T-helper 1 cell treated with Interleukin-12 subunit alpha and Interleukin-12 subunit beta and Interleukin-4 antibody, amounts not matched to agents 30 μg/mL and 1 μg/mL, for 36 hours (primary cell): ENCODE data around the gene PDLIM1.

ENCODE experiments used
- H3K27ac Mint-ChIP-seq: one replicate; pipeline ENCODE4 v1.8.0; 2021; ENCODE audit warnings: mild to moderate bottlenecking, mixed read lengths
- H3K27me3 Mint-ChIP-seq: one replicate; pipeline ENCODE4 v1.8.0; 2021; ENCODE audit warnings: low read depth, mixed read lengths
- H3K36me3 Mint-ChIP-seq: one replicate; pipeline ENCODE4 v1.8.0; 2021; ENCODE audit warnings: low read depth, mixed read lengths
- H3K4me1 Mint-ChIP-seq: one replicate; pipeline ENCODE4 v1.8.0; 2021; ENCODE audit warnings: low read depth, mixed read lengths
- H3K4me3 Mint-ChIP-seq: one replicate; pipeline ENCODE4 v1.8.0; 2021; ENCODE audit warnings: mild to moderate bottlenecking, moderate library complexity, mixed read lengths
- H3K9me3 Mint-ChIP-seq: one replicate; pipeline ENCODE4 v1.8.0; 2021; ENCODE audit warnings: mixed read lengths

Gene PDLIM1

GRCh38 chr10:95305606-95306317, 15.0 kb upstream of the PDLIM1 start:
- Mint-ChIP-seq H3K4me1 (peaks cover 15% of the 10 kb centered on the region), H3K36me3 (no peaks in the 10 kb centered on the region), H3K27ac (no peak overlapping the region), H3K9me3 (no peaks in the 10 kb centered on the region), H3K27me3 (peaks cover 5% of the 10 kb centered on the region), H3K4me3 (no peak overlapping the region)

DNA sequence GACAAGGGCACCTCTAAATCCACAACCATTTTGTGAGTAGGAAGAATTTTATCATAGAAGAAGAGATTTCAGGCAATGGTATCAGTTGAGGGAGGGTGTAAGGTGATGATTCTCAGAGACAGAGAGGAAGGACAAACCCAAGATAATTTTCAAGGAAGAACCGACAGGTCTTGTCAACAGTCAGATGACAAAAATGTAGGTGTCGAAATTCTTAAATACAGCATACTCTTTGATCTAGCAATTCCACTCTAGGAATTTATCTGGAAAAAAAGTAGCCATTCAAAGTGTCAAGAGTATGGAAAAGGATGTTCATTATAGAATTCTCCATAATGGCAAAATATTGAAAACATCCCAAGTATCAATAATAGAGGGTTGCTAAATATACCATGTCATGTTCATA, 14.2 kb upstream of the PDLIM1 start:
- peaks cover 9% of the 10 kb centered on the region for H3K4me1 Mint-ChIP-seq
- H3K36me3 Mint-ChIP-seq = no peaks in the 10 kb centered on the region
- no peak overlapping the region for H3K4me3 Mint-ChIP-seq
- H3K27me3 Mint-ChIP-seq = peaks cover 5% of the 10 kb centered on the region
- H3K27ac Mint-ChIP-seq = no peak overlapping the region
- H3K9me3 Mint-ChIP-seq = no peaks in the 10 kb centered on the region

GRCh38 chr10:95304463-95304862, 13.7 kb upstream of the PDLIM1 start:
- H3K4me3 Mint-ChIP-seq = no peak overlapping the region
- peaks cover 7% of the 10 kb centered on the region for H3K4me1 Mint-ChIP-seq
- H3K27me3 Mint-ChIP-seq = peaks cover 5% of the 10 kb centered on the region
- no peaks in the 10 kb centered on the region for H3K9me3 Mint-ChIP-seq
- no peak overlapping the region for H3K27ac Mint-ChIP-seq
- H3K36me3 Mint-ChIP-seq = no peaks in the 10 kb centered on the region

- Mint-ChIP-seq H3K27ac (no peak overlapping the region), H3K4me1 (peaks cover 7% of the 10 kb centered on the region), H3K27me3 (peaks cover 5% of the 10 kb centered on the region), H3K9me3 (no peaks in the 10 kb centered on the region), H3K4me3 (no peak overlapping the region), H3K36me3 (no peaks in the 10 kb centered on the region)
These were observed 13.1 kb upstream of the PDLIM1 start for GRCh38 chr10:95303950-95304349.

DNA sequence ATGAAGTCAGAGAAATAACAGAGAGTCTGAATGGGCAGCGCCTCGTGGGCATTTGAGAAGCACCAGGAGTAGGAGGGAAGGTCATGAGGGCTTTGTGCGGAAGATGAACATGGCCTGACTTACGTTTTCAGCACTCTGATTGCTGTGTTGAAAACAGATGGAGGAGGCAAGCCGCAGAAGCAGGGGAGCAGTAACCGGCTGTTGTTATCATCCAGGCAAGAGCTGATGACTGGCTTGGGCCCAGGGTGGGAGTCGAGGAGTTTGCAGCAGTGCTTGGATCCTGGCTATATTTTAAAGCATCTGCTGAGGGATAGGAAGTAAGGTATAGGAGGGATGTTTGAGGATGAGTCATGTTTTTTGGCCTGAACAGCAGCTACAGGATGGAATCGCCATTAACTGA, 12.7 kb upstream of the PDLIM1 start:
- Mint-ChIP-seq H3K36me3 (no peaks in the 10 kb centered on the region), H3K4me3 (no peak overlapping the region), H3K9me3 (no peaks in the 10 kb centered on the region), H3K4me1 (peaks cover 4% of the 10 kb centered on the region), H3K27me3 (peaks cover 5% of the 10 kb centered on the region), H3K27ac (no peak overlapping the region)

DNA sequence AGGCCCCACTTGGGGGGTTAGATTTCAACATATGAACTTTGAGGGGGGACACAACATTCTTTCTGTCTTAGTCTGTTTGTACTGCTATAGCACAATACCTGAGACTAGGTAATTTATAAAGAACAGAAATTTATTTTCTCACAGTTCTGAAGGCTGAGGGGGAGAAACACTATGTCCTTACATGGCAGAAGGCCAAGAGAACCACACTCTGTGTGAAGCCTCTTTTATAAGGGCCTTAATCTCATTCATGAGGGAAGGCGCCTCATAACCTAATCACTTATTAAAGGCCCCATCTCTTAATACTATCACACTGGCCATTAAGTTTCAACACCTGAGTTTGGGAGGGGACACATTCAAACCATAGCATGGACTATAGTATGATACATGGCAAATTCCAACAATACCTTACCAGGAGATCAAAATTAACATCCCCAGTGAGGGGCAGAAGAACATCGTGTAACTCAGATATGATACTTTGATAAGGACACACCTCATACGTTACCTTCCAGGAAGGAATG, 9.3 kb upstream of the PDLIM1 start:
- Mint-ChIP-seq H3K36me3 (no peaks in the 10 kb centered on the region), H3K4me3 (no peak overlapping the region), H3K27me3 (no peaks in the 10 kb centered on the region), H3K27ac (no peak overlapping the region), H3K4me1 (peaks cover 8% of the 10 kb centered on the region), H3K9me3 (no peaks in the 10 kb centered on the region)

DNA sequence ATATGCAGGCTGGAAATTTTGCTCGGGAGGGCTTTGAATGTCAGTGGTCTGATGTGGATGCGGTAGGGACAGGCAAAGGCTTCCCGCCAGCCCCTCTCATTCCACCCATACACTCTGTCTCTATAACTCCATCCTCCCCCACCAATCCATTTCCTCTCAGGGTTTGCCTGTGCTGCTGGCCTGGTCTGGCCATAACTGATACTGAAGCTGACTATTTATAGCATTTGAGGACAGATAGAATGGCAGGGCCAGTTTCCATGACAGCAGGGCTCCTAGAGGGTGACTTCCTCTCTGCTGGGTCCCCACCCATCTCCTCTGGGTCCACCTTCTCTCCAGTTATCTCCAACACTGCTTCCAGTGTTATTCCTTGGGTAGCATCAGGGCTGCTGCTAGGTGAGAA, 6.6 kb upstream of the PDLIM1 start:
- no peak overlapping the region for H3K4me3 Mint-ChIP-seq

GRCh38 chr10:95296764-95297163, 6.0 kb upstream of the PDLIM1 start:
- Mint-ChIP-seq H3K36me3 (no peaks in the 10 kb centered on the region), H3K27ac (no peak overlapping the region), H3K9me3 (no peaks in the 10 kb centered on the region), H3K4me1 (peaks cover 23% of the 10 kb centered on the region), H3K4me3 (no peak overlapping the region), H3K27me3 (peaks cover 13% of the 10 kb centered on the region)

More for the DNA sequence above, 6.6 kb upstream of the PDLIM1 start:
- Mint-ChIP-seq H3K27me3 (peaks cover 11% of the 10 kb centered on the region), H3K27ac (no peak overlapping the region), H3K36me3 (no peaks in the 10 kb centered on the region), H3K9me3 (no peaks in the 10 kb centered on the region), H3K4me1 (peaks cover 23% of the 10 kb centered on the region)

DNA sequence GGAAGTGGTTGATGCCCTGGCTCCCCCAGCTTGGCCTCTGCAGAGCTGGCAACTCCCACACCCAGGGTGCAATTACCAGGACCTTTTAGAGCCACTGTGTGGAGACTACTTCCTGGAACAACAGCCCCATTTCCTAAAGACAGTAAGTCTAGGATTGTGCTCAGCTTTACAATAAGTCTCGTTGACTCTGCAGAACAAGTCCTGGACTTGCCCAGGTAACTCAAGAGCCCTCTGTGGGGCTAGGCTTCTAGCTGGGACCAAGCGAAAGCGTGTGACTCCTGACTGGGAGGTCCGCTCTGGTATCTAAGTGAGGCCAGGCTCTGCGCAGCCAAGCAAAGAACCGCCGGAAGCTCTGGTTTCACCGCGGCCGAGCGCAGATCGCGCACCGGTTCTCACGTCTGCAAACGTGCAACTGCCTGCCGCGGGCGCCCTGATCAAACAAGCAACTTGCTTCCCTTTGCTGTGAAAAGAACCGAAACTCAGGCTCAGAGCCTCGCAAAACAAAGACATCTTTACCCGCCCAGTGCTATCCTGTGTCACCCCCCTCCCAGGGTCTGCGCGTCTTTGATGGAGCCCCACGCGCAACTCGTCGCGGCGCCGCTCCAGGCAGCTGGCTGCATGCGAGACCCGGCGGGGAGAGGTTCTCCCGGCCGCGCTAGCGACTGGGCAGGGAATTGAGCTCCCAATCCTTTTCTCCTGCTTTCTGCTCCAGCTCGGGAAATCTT, 4.4 kb upstream of the PDLIM1 start:
- H3K4me3 Mint-ChIP-seq = peak overlapping the region; percentile 59
- peaks cover 21% of the 10 kb centered on the region for H3K27me3 Mint-ChIP-seq
- H3K9me3 Mint-ChIP-seq = no peaks in the 10 kb centered on the region
- no peaks in the 10 kb centered on the region for H3K36me3 Mint-ChIP-seq
- peaks cover 27% of the 10 kb centered on the region for H3K4me1 Mint-ChIP-seq
- peak overlapping the region; percentile 85 for H3K27ac Mint-ChIP-seq

GRCh38 chr10:95293631-95294030, 2.8 kb upstream of the PDLIM1 start:
- H3K36me3 Mint-ChIP-seq = no peaks in the 10 kb centered on the region
- H3K9me3 Mint-ChIP-seq = no peaks in the 10 kb centered on the region
- H3K4me1 Mint-ChIP-seq = peaks cover 30% of the 10 kb centered on the region
- no peak overlapping the region for H3K4me3 Mint-ChIP-seq
- H3K27me3 Mint-ChIP-seq = peaks cover 32% of the 10 kb centered on the region
- peak overlapping the region; percentile 34 for H3K27ac Mint-ChIP-seq

DNA sequence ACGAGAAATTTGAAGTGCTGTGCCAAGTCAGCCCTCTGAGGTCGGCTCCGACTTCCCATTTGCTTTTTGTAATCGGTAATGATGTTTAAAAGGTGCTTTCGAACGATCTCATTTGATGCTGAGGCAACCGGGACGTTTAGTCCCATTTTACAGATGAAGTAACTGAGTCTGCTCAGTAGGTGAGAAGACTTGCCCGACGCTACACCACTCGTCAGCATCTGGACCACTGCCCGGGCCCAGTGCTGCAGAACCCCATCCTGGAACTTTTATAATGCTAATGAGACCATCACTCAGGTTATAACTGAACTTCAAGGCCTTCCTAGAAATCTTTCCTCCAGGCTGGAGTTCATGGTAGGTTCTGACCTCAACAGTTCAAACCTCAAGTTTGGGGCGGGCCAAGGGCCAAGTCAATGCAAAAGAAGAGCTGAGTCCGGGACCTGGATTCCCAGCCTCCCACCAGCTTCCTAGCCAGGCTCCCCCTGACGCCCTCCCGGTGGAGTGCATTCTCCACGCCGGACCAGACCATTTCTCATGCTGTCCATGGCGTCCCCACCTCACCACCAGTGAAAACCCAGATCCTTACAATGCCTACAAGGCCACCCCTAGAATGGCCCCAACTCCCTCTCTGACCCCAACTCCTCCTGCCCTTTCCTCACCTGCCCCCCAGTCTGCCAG, 699 bp upstream of the PDLIM1 start:
- Mint-ChIP-seq H3K36me3 (no peaks in the 10 kb centered on the region), H3K4me1 (peaks cover 33% of the 10 kb centered on the region), H3K27ac (peak overlapping the region; percentile 64), H3K27me3 (peaks cover 49% of the 10 kb centered on the region), H3K9me3 (no peaks in the 10 kb centered on the region), H3K4me3 (peak overlapping the region; percentile 78)

- no peak overlapping the region for H3K27ac Mint-ChIP-seq
These were observed 832 bp downstream of the PDLIM1 start for GRCh38 chr10:95289921-95290421.

GRCh38 chr10:95289003-95289920, 1.5 kb downstream of the PDLIM1 start:
- Mint-ChIP-seq H3K27me3 (peaks cover 44% of the 10 kb centered on the region), H3K4me1 (peaks cover 20% of the 10 kb centered on the region), H3K36me3 (no peaks in the 10 kb centered on the region), H3K9me3 (no peaks in the 10 kb centered on the region), H3K27ac (no peak overlapping the region), H3K4me3 (peak overlapping the region; percentile 76)

More at GRCh38 chr10:95289921-95290421, 832 bp downstream of the PDLIM1 start:
- H3K4me3 Mint-ChIP-seq = peak overlapping the region; percentile 76
- no peaks in the 10 kb centered on the region for H3K9me3 Mint-ChIP-seq
- H3K27me3 Mint-ChIP-seq = peaks cover 49% of the 10 kb centered on the region
- peaks cover 24% of the 10 kb centered on the region for H3K4me1 Mint-ChIP-seq
- H3K36me3 Mint-ChIP-seq = no peaks in the 10 kb centered on the region

DNA sequence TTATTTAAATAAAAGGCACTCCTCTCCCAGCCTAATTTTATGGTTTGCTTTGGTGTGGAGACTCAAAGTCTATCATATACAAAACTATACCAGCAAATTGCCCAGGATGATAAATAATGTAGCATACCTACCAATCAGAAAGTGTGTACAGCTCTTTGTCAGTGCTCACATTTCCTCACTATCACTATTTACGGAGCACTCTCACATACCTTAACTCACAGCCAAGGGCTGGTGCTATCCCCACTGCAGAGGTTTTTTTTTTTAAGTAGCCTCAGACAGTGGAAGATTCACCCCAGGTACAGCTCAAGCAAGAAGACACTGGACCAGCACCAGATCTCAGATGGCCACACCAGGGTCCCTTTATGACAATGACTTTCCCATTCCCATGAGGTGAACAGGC, 2.5 kb downstream of the PDLIM1 start:
- H3K27me3 Mint-ChIP-seq = peaks cover 38% of the 10 kb centered on the region
- H3K4me1 Mint-ChIP-seq = peaks cover 14% of the 10 kb centered on the region
- no peak overlapping the region for H3K4me3 Mint-ChIP-seq
- H3K27ac Mint-ChIP-seq = no peak overlapping the region
- no peaks in the 10 kb centered on the region for H3K36me3 Mint-ChIP-seq
- H3K9me3 Mint-ChIP-seq = no peaks in the 10 kb centered on the region
